ENCODE data around the gene MAPKAPK5.
A peak's percentile ranks its signal among the peaks of the same experiment; 100 is the strongest.
"Not testable (repeated sequence)": the region's sequence is repeated elsewhere in the genome, so short reads cannot be mapped to it uniquely, and the experiment has no call there.

Gene MAPKAPK5

GRCh38 chr12:111828338-111828979 is 13.6 kb upstream of the MAPKAPK5 start:
- Histone ChIP-seq H3K27ac (no peak overlapping the region), H3K4me3 (no peak overlapping the region)
- no peak for TF ChIP-seq CTCF (IDR thresholded peaks at IDR 0.05)
- no peak for DNase-seq (ENCODE audit: low spot score)

GRCh38 chr12:111829635-111830034 is 12.4 kb upstream of the MAPKAPK5 start:
- H3K4me3 ChIP-seq; DNase-seq (ENCODE audit: low spot score): not testable (repeated sequence)

GRCh38 chr12:111834740-111835386 is 7.2 kb upstream of the MAPKAPK5 start:
- H3K27ac ChIP-seq, result peak overlapping the region in 1 of 2 donors; percentile 51
- not testable (repeated sequence) for DNase-seq (ENCODE audit: low spot score); H3K4me3 ChIP-seq

More at GRCh38 chr12:111829635-111830034, 12.4 kb upstream of the MAPKAPK5 start:
- not testable (repeated sequence) for H3K27ac ChIP-seq

GRCh38 chr12:111835531-111836181 is 6.4 kb upstream of the MAPKAPK5 start:
- peak overlapping the region in 1 of 2 donors; percentile 51 for H3K27ac ChIP-seq
- not testable (repeated sequence) for DNase-seq (ENCODE audit: low spot score); H3K4me3 ChIP-seq

GRCh38 chr12:111838353-111838752 is 3.7 kb upstream of the MAPKAPK5 start:
- no peak for TF ChIP-seq CTCF (IDR thresholded peaks at IDR 0.05)
- Histone ChIP-seq H3K27ac (no peak overlapping the region), H3K4me3 (no peak overlapping the region)
- DNase-seq (ENCODE audit: low spot score), result no peak

- Histone ChIP-seq H3K27ac (peak overlapping the region; percentile 15 to 97), H3K4me3 (peak overlapping the region; percentile 80)
- no peak for DNase-seq (ENCODE audit: low spot score)
- TF ChIP-seq CTCF (IDR thresholded peaks at IDR 0.05), result no peak
Measured at GRCh38 chr12:111840807-111841206, 1.2 kb upstream of the MAPKAPK5 start.

- peak overlapping the region; percentile 85 to 97 for H3K27ac ChIP-seq
- TF ChIP-seq CTCF (IDR thresholded peaks at IDR 0.05), result no peak
- peak overlapping the region; percentile 80 for H3K4me3 ChIP-seq
- DNase-seq (ENCODE audit: low spot score), result no peak
Measured at GRCh38 chr12:111841236-111841749, 735 bp upstream of the MAPKAPK5 start.

GRCh38 chr12:111842556-111843396 is 748 bp downstream of the MAPKAPK5 start:
- no peak for TF ChIP-seq CTCF (IDR thresholded peaks at IDR 0.05)
- Histone ChIP-seq H3K27ac (peak overlapping the region; percentile 85 to 97), H3K4me3 (peak overlapping the region; percentile 80)
- no peak for DNase-seq (ENCODE audit: low spot score)

Measured in coronary artery (tissue), 2 donors.